ENCODE data around the gene CNTD1.

Gene CNTD1

DNA sequence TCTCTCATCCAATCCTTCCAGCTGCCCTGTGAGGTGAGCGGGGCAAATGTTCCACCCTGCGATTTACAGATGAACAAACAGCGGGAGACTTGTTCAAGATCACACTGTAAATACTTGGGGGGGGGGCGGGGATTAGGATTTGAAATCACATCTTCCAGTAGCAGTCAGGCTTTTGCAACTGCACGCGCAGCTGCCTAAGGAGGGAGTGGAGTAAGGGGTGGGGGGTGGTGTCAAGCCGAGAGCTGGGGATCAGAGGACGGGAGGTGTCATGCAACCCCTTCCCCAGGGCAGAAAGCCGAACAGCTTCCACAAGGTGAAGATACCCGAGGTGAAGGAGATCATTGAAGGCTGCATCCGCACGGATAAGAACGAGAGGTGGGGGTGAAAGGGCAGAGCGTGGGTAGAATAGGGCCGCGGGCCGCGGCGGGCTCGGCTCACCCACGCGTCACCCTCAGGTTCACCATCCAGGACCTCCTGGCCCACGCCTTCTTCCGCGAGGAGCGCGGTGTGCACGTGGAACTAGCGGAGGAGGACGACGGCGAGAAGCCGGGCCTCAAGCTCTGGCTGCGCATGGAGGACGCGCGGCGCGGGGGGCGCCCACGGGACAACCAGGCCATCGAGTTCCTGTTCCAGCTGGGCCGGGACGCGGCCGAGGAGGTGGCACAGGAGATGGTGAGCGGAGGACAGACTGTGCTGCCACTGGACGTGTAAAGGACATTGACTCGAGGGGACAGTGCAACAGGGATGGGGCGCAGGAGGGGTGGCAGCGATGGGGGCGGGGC, 13.7 kb upstream of the CNTD1 start:
- no CpG with 5 or more reads among the region's 52 CpGs for WGBS (ENCODE audit: extremely low coverage, insufficient coverage, insufficient read length)
- Histone ChIP-seq H3K27ac (ENCODE audit: low read depth, low read length) (no peak overlapping the region), H3K4ac (ENCODE audit: low read depth, low read length) (no peak overlapping the region), H2AK5ac (ENCODE audit: low read length) (no peak overlapping the region), H3K23ac (ENCODE audit: low read length) (no peak overlapping the region), H2BK5ac (ENCODE audit: low read depth, low read length, poor library complexity) (no peak overlapping the region), H3K4me2 (ENCODE audit: low read length) (no peak overlapping the region), H3K9ac (ENCODE audit: low read length) (no peak overlapping the region), H3K14ac (ENCODE audit: low read length) (no peak overlapping the region), H4K91ac (ENCODE audit: low read depth, low read length) (no peak overlapping the region), H3K4me3 (ENCODE audit: low read depth, low read length) (no peak overlapping the region), H3K27me3 (ENCODE audit: insufficient read depth, low read length) (peaks cover 9% of the 10 kb centered on the region), H3K36me3 (ENCODE audit: control insufficient read depth in 1 of 2, insufficient read depth in 2 of 2, low read length in 2 of 2) (no peaks in the 10 kb centered on the region), H2BK12ac (ENCODE audit: low read length) (no peak overlapping the region), H4K8ac (ENCODE audit: low read depth, low read length) (no peak overlapping the region), H2AFZ (ENCODE audit: insufficient read depth, low read length, poor library complexity) (no peak overlapping the region), H3K79me1 (ENCODE audit: low read length) (peaks cover 4% of the 10 kb centered on the region), H3K18ac (ENCODE audit: low read length) (no peak overlapping the region), H3K79me2 (ENCODE audit: control insufficient read depth, insufficient read depth, low read length, poor library complexity) (peaks cover 4% of the 10 kb centered on the region), H4K12ac (ENCODE audit: low read depth, low read length) (no peak overlapping the region), H3K9me3 (ENCODE audit: insufficient read depth, low read depth, low read length) (no peaks in the 10 kb centered on the region), H2BK120ac (ENCODE audit: insufficient read depth, low read length, poor library complexity) (no peak overlapping the region), H3K4me1 (ENCODE audit: control insufficient read depth in 1 of 2, insufficient read depth in 2 of 2, low read length in 2 of 2) (peaks cover 21 to 25% of the 10 kb centered on the region in 2 experiments)
- no peak for DNase-seq

DNA sequence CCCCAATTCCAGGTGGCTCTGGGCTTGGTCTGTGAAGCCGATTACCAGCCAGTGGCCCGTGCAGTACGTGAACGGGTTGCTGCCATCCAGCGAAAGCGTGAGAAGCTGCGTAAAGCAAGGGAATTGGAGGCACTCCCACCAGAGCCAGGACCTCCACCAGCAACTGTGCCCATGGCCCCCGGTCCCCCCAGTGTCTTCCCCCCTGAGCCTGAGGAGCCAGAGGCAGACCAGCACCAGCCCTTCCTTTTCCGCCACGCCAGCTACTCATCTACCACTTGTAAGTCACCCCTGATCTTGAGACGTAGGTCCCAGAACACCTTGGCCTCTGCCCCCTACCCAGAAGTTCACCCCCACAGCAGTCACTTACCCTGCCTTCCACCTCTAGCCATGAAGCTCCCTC, 11.4 kb upstream of the CNTD1 start:
- Histone ChIP-seq H2BK12ac (ENCODE audit: low read length) (no peak overlapping the region), H2BK5ac (ENCODE audit: low read depth, low read length, poor library complexity) (no peak overlapping the region)
- DNase-seq = no peak

DNA sequence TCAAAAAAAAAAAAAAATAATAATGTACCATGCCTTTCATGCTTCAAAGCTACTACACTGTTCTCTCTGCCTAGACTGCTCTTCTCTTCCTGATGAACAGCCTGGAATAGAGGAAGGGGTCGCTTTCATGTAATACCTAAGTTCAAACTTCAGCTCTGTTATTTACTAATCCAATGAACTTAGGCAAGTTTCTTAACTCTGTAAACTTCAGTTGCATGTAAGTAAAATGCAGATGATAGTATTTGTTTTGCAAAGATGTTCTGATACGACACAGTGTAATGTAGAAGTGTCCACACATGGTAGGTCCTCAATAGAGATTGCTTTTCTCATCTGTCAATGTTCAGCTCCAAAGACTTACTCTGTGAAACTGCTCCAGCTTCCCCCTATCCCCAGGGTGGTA, 6.7 kb upstream of the CNTD1 start:
- Histone ChIP-seq H2BK120ac (ENCODE audit: insufficient read depth, low read length, poor library complexity) (no peak overlapping the region), H2AFZ (ENCODE audit: insufficient read depth, low read length, poor library complexity) (no peak overlapping the region), H3K79me2 (ENCODE audit: control insufficient read depth, insufficient read depth, low read length, poor library complexity) (no peaks in the 10 kb centered on the region), H4K12ac (ENCODE audit: low read depth, low read length) (no peak overlapping the region), H2AK5ac (ENCODE audit: low read length) (no peak overlapping the region), H3K27ac (ENCODE audit: low read depth, low read length) (no peak overlapping the region), H2BK5ac (ENCODE audit: low read depth, low read length, poor library complexity) (no peak overlapping the region), H3K9me3 (ENCODE audit: insufficient read depth, low read depth, low read length) (no peaks in the 10 kb centered on the region), H3K27me3 (ENCODE audit: insufficient read depth, low read length) (no peaks in the 10 kb centered on the region), H3K14ac (ENCODE audit: low read length) (no peak overlapping the region), H3K79me1 (ENCODE audit: low read length) (no peaks in the 10 kb centered on the region), H3K9ac (ENCODE audit: low read length) (no peak overlapping the region), H3K4me1 (ENCODE audit: control insufficient read depth in 1 of 2, insufficient read depth in 2 of 2, low read length in 2 of 2) (no peaks in the 10 kb centered on the region), H3K23ac (ENCODE audit: low read length) (no peak overlapping the region), H3K4me2 (ENCODE audit: low read length) (no peak overlapping the region), H3K18ac (ENCODE audit: low read length) (no peak overlapping the region), H2BK12ac (ENCODE audit: low read length) (no peak overlapping the region), H4K91ac (ENCODE audit: low read depth, low read length) (no peak overlapping the region), H3K36me3 (ENCODE audit: control insufficient read depth in 1 of 2, insufficient read depth in 2 of 2, low read length in 2 of 2) (peaks cover 9 to 10% of the 10 kb centered on the region in 2 experiments), H4K8ac (ENCODE audit: low read depth, low read length) (no peak overlapping the region), H3K4me3 (ENCODE audit: low read depth, low read length) (no peak overlapping the region), H3K4ac (ENCODE audit: low read depth, low read length) (no peak overlapping the region)
- WGBS (ENCODE audit: extremely low coverage, insufficient coverage, insufficient read length) = no CpG with 5 or more reads among the region's 2 CpGs
- no peak for DNase-seq

More for the DNA sequence above, 11.4 kb upstream of the CNTD1 start:
- peaks cover 15 to 16% of the 10 kb centered on the region in 2 experiments for H3K4me1 ChIP-seq (ENCODE audit: control insufficient read depth in 1 of 2, insufficient read depth in 2 of 2, low read length in 2 of 2)
- no peak overlapping the region for H3K9ac ChIP-seq (ENCODE audit: low read length)
- H4K91ac ChIP-seq (ENCODE audit: low read depth, low read length) = no peak overlapping the region
- H3K4me3 ChIP-seq (ENCODE audit: low read depth, low read length) = no peak overlapping the region
- no peak overlapping the region for H3K4me2 ChIP-seq (ENCODE audit: low read length)
- H3K9me3 ChIP-seq (ENCODE audit: insufficient read depth, low read depth, low read length) = no peaks in the 10 kb centered on the region
- H3K4ac ChIP-seq (ENCODE audit: low read depth, low read length) = no peak overlapping the region
- no peaks in the 10 kb centered on the region for H3K36me3 ChIP-seq (ENCODE audit: control insufficient read depth in 1 of 2, insufficient read depth in 2 of 2, low read length in 2 of 2)
- H2AK5ac ChIP-seq (ENCODE audit: low read length) = no peak overlapping the region
- H2AFZ ChIP-seq (ENCODE audit: insufficient read depth, low read length, poor library complexity) = no peak overlapping the region
- H3K79me2 ChIP-seq (ENCODE audit: control insufficient read depth, insufficient read depth, low read length, poor library complexity) = no peaks in the 10 kb centered on the region
- H4K12ac ChIP-seq (ENCODE audit: low read depth, low read length) = no peak overlapping the region
- no peaks in the 10 kb centered on the region for H3K27me3 ChIP-seq (ENCODE audit: insufficient read depth, low read length)
- H3K14ac ChIP-seq (ENCODE audit: low read length) = no peak overlapping the region
- no peak overlapping the region for H3K18ac ChIP-seq (ENCODE audit: low read length)
- WGBS (ENCODE audit: extremely low coverage, insufficient coverage, insufficient read length) = no CpG with 5 or more reads among the region's 11 CpGs
- peaks cover 4% of the 10 kb centered on the region for H3K79me1 ChIP-seq (ENCODE audit: low read length)
- H3K27ac ChIP-seq (ENCODE audit: low read depth, low read length) = no peak overlapping the region
- H3K23ac ChIP-seq (ENCODE audit: low read length) = no peak overlapping the region
- H4K8ac ChIP-seq (ENCODE audit: low read depth, low read length) = no peak overlapping the region
- H2BK120ac ChIP-seq (ENCODE audit: insufficient read depth, low read length, poor library complexity) = no peak overlapping the region

DNA sequence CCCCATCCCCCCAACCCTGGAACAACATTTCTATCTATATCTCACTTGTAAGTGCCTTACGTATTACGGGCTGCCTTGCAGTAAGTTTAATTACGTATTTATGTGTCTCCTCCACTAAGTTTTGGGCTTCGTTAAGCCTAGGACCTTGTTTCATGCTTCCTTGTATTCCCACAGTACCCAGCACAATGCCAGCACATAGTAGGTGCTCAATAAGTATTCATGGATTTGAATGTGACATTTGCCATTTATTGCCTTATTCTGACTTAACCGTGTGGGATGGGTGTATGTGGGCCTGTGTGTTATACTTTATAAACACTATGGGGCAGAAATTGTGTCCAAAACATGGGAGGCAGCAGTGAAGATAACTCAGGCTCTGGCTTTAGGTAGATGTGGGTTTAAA, 6.1 kb upstream of the CNTD1 start:
- Histone ChIP-seq H4K8ac (ENCODE audit: low read depth, low read length) (no peak overlapping the region), H2BK5ac (ENCODE audit: low read depth, low read length, poor library complexity) (no peak overlapping the region), H4K12ac (ENCODE audit: low read depth, low read length) (no peak overlapping the region), H2AFZ (ENCODE audit: insufficient read depth, low read length, poor library complexity) (no peak overlapping the region), H3K23ac (ENCODE audit: low read length) (no peak overlapping the region), H2BK12ac (ENCODE audit: low read length) (no peak overlapping the region), H3K36me3 (ENCODE audit: control insufficient read depth in 1 of 2, insufficient read depth in 2 of 2, low read length in 2 of 2) (peaks cover 9 to 10% of the 10 kb centered on the region in 2 experiments), H2BK120ac (ENCODE audit: insufficient read depth, low read length, poor library complexity) (no peak overlapping the region), H3K27ac (ENCODE audit: low read depth, low read length) (no peak overlapping the region), H3K18ac (ENCODE audit: low read length) (no peak overlapping the region), H2AK5ac (ENCODE audit: low read length) (no peak overlapping the region), H3K79me2 (ENCODE audit: control insufficient read depth, insufficient read depth, low read length, poor library complexity) (no peaks in the 10 kb centered on the region), H3K14ac (ENCODE audit: low read length) (no peak overlapping the region), H3K4ac (ENCODE audit: low read depth, low read length) (no peak overlapping the region), H3K9ac (ENCODE audit: low read length) (no peak overlapping the region), H3K4me1 (ENCODE audit: control insufficient read depth in 1 of 2, insufficient read depth in 2 of 2, low read length in 2 of 2) (peaks cover 0 to 1% of the 10 kb centered on the region in 2 experiments), H3K79me1 (ENCODE audit: low read length) (no peaks in the 10 kb centered on the region), H3K27me3 (ENCODE audit: insufficient read depth, low read length) (no peaks in the 10 kb centered on the region), H3K4me3 (ENCODE audit: low read depth, low read length) (no peak overlapping the region), H3K9me3 (ENCODE audit: insufficient read depth, low read depth, low read length) (no peaks in the 10 kb centered on the region), H4K91ac (ENCODE audit: low read depth, low read length) (no peak overlapping the region), H3K4me2 (ENCODE audit: low read length) (no peak overlapping the region)
- WGBS (ENCODE audit: extremely low coverage, insufficient coverage, insufficient read length) = no CpG with 5 or more reads among the region's 5 CpGs
- DNase-seq = no peak

Measured in trophoblast cell (in vitro differentiated cells and primary cell).